Osteoblast (primary cell): ENCODE results near the gene DVL1. TPM values are rescaled to one million over a fixed set of nuclear protein-coding genes. Genes with fewer than 3 reads are reported as not detected.
A peak's percentile ranks its signal among the peaks of the same experiment; 100 is the strongest.

Experiments
- DNase-seq: peaks from one replicate; pipeline ENCODE4 v3.0.0; 2011; ENCODE audit warnings: low spot score, mixed read lengths; ENCODE audit not compliant: insufficient read length; ENCODE audit errors: missing footprints
- H2AFZ ChIP-seq: 2 replicates; pipeline ENCODE4 v1.6.0; 2011; ENCODE audit warnings: mild to moderate bottlenecking, low read length
- H3K27ac ChIP-seq: 2 replicates; pipeline ENCODE4 v1.5.1; 2011; ENCODE audit warnings: mild to moderate bottlenecking, low read depth, low read length, moderate library complexity
- H3K27me3 ChIP-seq: 2 replicates; pipeline ENCODE4 v1.6.0; 2012; ENCODE audit warnings: mild to moderate bottlenecking, control low read depth, inconsistent platforms, low read length, moderate library complexity; ENCODE audit not compliant: insufficient read depth
- H3K36me3 ChIP-seq: 2 replicates; pipeline ENCODE4 v1.5.1; 2011; ENCODE audit warnings: mild to moderate bottlenecking, low read length, control low read depth, moderate library complexity; ENCODE audit not compliant: insufficient read depth
- H3K4me1 ChIP-seq: 2 replicates; pipeline ENCODE4 v1.5.1; 2011; ENCODE audit warnings: mild to moderate bottlenecking, low read length, control low read depth, moderate library complexity; ENCODE audit not compliant: insufficient read depth
- H3K4me2 ChIP-seq: 2 replicates; pipeline ENCODE4 v1.6.0; 2011; ENCODE audit warnings: mild to moderate bottlenecking, low read length; ENCODE audit not compliant: insufficient read depth
- H3K4me3 ChIP-seq: fragments of 200-600 bp; sonication (generic); 3 replicates; pipeline ENCODE4 v1.5.1; 2012; ENCODE audit warnings: mild to moderate bottlenecking, low read length, inconsistent platforms; ENCODE audit not compliant: insufficient read depth
- H3K79me2 ChIP-seq: 2 replicates; pipeline ENCODE4 v1.6.0; 2012; ENCODE audit warnings: mild to moderate bottlenecking, low read length, control low read depth, inconsistent platforms; ENCODE audit not compliant: insufficient read depth
- H3K9me3 ChIP-seq: 2 replicates; pipeline ENCODE4 v1.5.1; 2011; ENCODE audit warnings: low read depth, low read length, control low read depth
- H4K20me1 ChIP-seq: 2 replicates; pipeline ENCODE4 v1.6.0; 2012; ENCODE audit warnings: mild to moderate bottlenecking, low read length, control low read depth; ENCODE audit not compliant: insufficient read depth
- total RNA-seq: library from RNA; depleted of rRNA; stranded (reverse); fragments of >200 nt; gene quantifications from 2 replicates; pipeline ENCODE4 v1.2.3, GENCODE V29; 2012
- TF ChIP-seq, protein P1 (sequence below): IDR thresholded peaks from 2 replicates; pipeline ENCODE4 v1.5.1; 2011; ENCODE audit warnings: mild to moderate bottlenecking, low read depth, low read length, moderate library complexity; ENCODE audit errors: extremely low read depth

DVL1 gene
- total RNA-seq, 1 donor, result 73.5 TPM

DNA sequence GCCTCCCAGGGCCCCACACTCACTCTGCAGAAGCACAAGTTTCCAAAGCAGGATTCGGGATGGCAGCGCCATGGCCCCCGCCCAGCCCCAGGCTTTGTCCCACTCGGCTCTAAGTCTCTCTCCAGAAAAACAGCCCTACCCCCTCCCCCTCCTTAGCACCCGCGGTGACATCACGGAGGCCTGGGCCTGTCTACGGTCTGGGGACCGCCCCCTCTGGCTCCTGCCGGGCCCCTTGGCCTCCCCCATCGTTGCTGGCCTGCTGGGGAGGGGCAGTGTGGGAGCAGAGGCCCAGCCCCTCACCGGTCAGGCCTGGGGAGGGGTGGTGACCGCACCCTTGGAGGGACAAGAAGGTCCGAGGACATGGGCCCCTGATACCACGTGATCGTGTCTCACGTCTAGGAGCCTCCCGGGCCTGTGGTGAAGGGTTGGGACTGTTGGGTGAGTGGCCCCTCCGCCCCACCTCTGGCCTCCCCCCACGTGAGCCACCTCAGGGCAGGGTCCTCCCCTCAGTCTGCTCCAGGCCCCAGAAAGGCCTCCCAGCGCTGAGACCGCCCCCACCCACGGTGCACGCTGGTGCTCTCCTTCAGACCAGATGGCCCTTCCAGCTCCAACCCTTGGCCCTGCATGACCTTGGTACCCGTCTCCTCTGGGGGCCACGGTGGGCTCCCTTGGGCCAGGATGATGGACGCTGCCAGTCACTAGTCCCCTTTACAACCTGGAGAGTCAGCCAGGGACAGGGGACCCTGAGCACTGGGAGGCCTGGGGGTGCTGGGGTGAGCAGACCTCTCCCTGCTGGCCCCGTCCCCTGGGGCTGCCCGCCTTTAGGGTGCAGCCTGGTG lies 9.4 kb upstream of the DVL1 start, which contains the start of gene MXRA8:
Gene MXRA8, minus strand, starts transcription at position 123 of the 839 bp plus-strand sequence. Its CDS starts 51 bp downstream, at position 72.
- no peaks in the 10 kb centered on the region for H3K27me3 ChIP-seq
- H3K4me3 ChIP-seq, result peak within 1 kb of the TSS; percentile 95
- TF ChIP-seq, protein P1, sequence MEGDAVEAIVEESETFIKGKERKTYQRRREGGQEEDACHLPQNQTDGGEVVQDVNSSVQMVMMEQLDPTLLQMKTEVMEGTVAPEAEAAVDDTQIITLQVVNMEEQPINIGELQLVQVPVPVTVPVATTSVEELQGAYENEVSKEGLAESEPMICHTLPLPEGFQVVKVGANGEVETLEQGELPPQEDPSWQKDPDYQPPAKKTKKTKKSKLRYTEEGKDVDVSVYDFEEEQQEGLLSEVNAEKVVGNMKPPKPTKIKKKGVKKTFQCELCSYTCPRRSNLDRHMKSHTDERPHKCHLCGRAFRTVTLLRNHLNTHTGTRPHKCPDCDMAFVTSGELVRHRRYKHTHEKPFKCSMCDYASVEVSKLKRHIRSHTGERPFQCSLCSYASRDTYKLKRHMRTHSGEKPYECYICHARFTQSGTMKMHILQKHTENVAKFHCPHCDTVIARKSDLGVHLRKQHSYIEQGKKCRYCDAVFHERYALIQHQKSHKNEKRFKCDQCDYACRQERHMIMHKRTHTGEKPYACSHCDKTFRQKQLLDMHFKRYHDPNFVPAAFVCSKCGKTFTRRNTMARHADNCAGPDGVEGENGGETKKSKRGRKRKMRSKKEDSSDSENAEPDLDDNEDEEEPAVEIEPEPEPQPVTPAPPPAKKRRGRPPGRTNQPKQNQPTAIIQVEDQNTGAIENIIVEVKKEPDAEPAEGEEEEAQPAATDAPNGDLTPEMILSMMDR, result no peak
- no peaks in the 10 kb centered on the region for H3K9me3 ChIP-seq
- H3K79me2 ChIP-seq, result peaks cover 49% of the 10 kb centered on the region
- peak; percentile 98 for DNase-seq
- H2AFZ ChIP-seq, result peak within 1 kb of the TSS; percentile 70
- H3K4me2 ChIP-seq, result peak within 1 kb of the TSS; percentile 89
- peaks cover 45% of the 10 kb centered on the region for H3K4me1 ChIP-seq
- peak within 1 kb of the TSS; percentile 85 for H3K27ac ChIP-seq
- peaks cover 11% of the 10 kb centered on the region for H3K36me3 ChIP-seq
- peaks cover 13% of the 10 kb centered on the region for H4K20me1 ChIP-seq

DNA sequence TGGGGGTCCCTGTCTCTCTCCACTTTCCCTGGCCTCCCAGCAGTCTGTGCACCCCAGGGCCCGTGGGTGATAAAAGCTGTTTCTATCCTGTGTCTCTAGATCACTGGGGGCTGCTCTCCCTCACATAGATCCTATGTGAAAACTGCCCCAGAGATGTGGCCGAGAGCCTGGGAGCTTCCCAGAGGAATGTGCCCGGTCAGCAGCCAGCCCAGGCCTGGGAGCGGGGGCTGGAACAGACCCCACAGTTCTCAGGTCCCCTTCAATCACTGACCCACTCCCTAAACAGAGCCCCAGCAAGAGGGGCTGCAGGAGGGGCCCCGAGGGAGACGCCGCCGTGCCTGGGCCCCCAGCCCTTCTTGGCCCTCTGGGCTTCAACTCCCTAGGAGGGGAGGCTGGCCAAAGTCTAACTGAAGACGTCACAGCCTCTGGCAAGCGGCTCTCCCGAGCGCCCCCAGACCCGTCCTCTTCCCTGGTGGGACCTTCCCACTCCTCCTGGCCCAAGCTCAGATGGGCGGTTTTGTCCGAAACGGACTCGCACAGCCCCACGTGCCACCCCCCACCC lies 8.7 kb upstream of the DVL1 start:
- peaks cover 18% of the 10 kb centered on the region for H4K20me1 ChIP-seq
- TF ChIP-seq, protein P1, result no peak
- H3K9me3 ChIP-seq, result no peaks in the 10 kb centered on the region
- H3K79me2 ChIP-seq, result peaks cover 56% of the 10 kb centered on the region
- peak; percentile 90 for DNase-seq
- no peak overlapping the region for H2AFZ ChIP-seq
- peak overlapping the region; percentile 85 for H3K27ac ChIP-seq
- peak overlapping the region; percentile 89 for H3K4me2 ChIP-seq
- peak overlapping the region; percentile 95 for H3K4me3 ChIP-seq
- H3K27me3 ChIP-seq, result no peaks in the 10 kb centered on the region
- H3K4me1 ChIP-seq, result peaks cover 45% of the 10 kb centered on the region
- peaks cover 18% of the 10 kb centered on the region for H3K36me3 ChIP-seq

DNA sequence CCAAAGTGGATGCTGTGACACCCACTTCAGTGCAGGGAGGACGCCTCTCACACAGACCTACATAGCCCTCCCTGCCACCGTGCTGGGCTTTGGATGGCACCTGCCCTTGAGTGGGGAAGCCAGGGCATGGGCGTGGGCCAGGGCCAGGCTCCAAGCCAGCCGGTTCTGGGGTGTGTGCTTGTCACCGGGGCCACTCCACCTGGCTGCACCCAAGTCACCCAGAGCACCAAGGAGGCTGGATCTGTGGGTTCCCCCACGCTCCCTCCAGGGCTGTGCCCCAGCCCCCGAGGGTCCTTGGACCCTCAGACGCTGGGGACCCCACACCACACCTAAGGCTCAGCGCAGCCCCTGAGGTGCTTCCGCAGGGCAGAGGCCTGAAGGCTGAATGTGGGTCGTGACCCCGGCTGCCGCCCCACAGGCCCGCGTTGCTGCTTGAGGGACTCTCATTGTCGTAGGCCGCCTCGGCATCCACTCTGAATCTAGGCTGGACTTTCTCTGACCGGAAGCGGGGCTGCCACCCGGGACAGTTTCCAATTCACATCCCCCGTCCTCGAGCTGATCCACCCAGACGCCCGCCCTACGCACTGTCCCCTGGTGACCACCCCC lies 7.7 kb upstream of the DVL1 start:
- TF ChIP-seq, protein P1, result no peak

More for the DNA sequence above, 7.7 kb upstream of the DVL1 start:
- Histone ChIP-seq H3K79me2 (peaks cover 61% of the 10 kb centered on the region), H3K27me3 (no peaks in the 10 kb centered on the region), H3K4me3 (peak overlapping the region; percentile 95), H3K9me3 (no peaks in the 10 kb centered on the region), H3K4me1 (peaks cover 40% of the 10 kb centered on the region), H3K4me2 (peak overlapping the region; percentile 89), H3K36me3 (peaks cover 27% of the 10 kb centered on the region), H3K27ac (peak overlapping the region; percentile 85), H2AFZ (no peak overlapping the region), H4K20me1 (peaks cover 27% of the 10 kb centered on the region)
- peak; percentile 89 for DNase-seq
